HG03432 (cell line): ENCODE results near the gene SLBP.

ENCODE experiments used
- ATAC-seq: cut with Tn5 transposase; IDR thresholded peaks from one replicate; pipeline ENCODE4 v1.9.1; 2021; ENCODE audit warnings: mild to moderate bottlenecking, moderate library complexity; ENCODE audit not compliant: unreplicated experiment

SLBP gene

GRCh38 chr4:1749370-1749769, 37.3 kb upstream of the SLBP start:
- ATAC-seq: no peak

GRCh38 chr4:1748465-1748995, 36.4 kb upstream of the SLBP start:
- peak; percentile 30 for ATAC-seq

GRCh38 chr4:1747603-1747967, 35.5 kb upstream of the SLBP start:
- ATAC-seq: no peak

- no peak for ATAC-seq
These were observed 34.9 kb upstream of the SLBP start for GRCh38 chr4:1746919-1747602.

GRCh38 chr4:1746265-1746691, 34.2 kb upstream of the SLBP start:
- ATAC-seq: peak; percentile 59

- no peak for ATAC-seq
These were observed 33.6 kb upstream of the SLBP start for GRCh38 chr4:1745697-1746096.

- ATAC-seq: no peak
These were observed 33.0 kb upstream of the SLBP start for GRCh38 chr4:1745165-1745564.

GRCh38 chr4:1744552-1744951, 32.4 kb upstream of the SLBP start:
- no peak for ATAC-seq

GRCh38 chr4:1743975-1744374, 31.9 kb upstream of the SLBP start:
- ATAC-seq: no peak

- no peak for ATAC-seq
These were observed 31.4 kb upstream of the SLBP start for GRCh38 chr4:1743551-1743950.

GRCh38 chr4:1741208-1741607, 29.1 kb upstream of the SLBP start:
- no peak for ATAC-seq

GRCh38 chr4:1740021-1740545, 28.0 kb upstream of the SLBP start:
- ATAC-seq: no peak

GRCh38 chr4:1739358-1739757, 27.2 kb upstream of the SLBP start:
- no peak for ATAC-seq

- no peak for ATAC-seq
These were observed 26.3 kb upstream of the SLBP start for GRCh38 chr4:1738410-1738809.

GRCh38 chr4:1737666-1738065, 25.5 kb upstream of the SLBP start:
- ATAC-seq: no peak

GRCh38 chr4:1736812-1737211, 24.7 kb upstream of the SLBP start:
- ATAC-seq: no peak

- ATAC-seq: no peak
These were observed 23.1 kb upstream of the SLBP start for GRCh38 chr4:1735215-1735614.

- ATAC-seq: no peak
These were observed 20.8 kb upstream of the SLBP start for GRCh38 chr4:1732911-1733310.

- no peak for ATAC-seq
These were observed 19.1 kb upstream of the SLBP start for GRCh38 chr4:1731180-1731579.

- no peak for ATAC-seq
These were observed 18.5 kb upstream of the SLBP start for GRCh38 chr4:1730532-1731135.

- ATAC-seq: no peak
These were observed 16.2 kb upstream of the SLBP start for GRCh38 chr4:1728061-1728980.
